Erythroblast (primary cell): ENCODE measurements around the gene UBAC2.

Experiments used
- GATA1 ChIP-seq: IDR thresholded peaks from 2 replicates; pipeline ENCODE4 v1.6.1; 2011; ENCODE audit warnings: low read depth, mild to moderate bottlenecking, control low read depth, low read length, moderate library complexity
- POLR2A ChIP-seq: IDR thresholded peaks from 2 replicates; pipeline ENCODE4 v1.6.1; 2011; ENCODE audit warnings: mild to moderate bottlenecking, low read length

DNA sequence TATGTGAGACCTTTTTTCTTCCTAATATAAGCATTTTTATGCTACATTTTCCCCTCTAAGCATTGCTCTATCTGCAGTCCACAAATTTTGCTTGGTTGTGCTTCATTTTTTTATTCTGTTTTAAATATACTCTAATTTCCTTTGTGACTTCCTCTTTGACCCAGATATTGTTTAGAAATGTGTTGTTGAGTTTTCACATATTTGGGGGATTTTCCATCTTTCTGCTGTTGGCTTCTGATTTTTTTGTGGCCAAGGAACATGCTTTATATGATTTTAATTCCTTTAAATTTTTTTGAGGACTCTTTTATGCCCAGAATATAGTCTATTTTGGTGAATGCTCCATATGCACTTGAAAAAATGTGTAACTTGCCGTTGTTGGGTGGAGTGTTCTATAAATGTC is 22.9 kb downstream of the UBAC2 start:
- TF ChIP-seq POLR2A: no peak
- TF ChIP-seq GATA1: no peak
